ENCODE measurements around the gene OR8H3.

Gene OR8H3

GRCh38 chr11:56152333-56152732, 30.2 kb downstream of the OR8H3 start:
- TF ChIP-seq MAX (IDR thresholded peaks at IDR 0.05; ENCODE audit: low read depth, low read length) (no peak), MYC (IDR thresholded peaks at IDR 0.05; ENCODE audit: low read depth, low read length) (no peak)
- no peak overlapping the region for H3K4me3 ChIP-seq (ENCODE audit: low read depth, low read length)
- DNase-seq (ENCODE audit: low read depth): no peak

GRCh38 chr11:56160217-56160616, 38.0 kb downstream of the OR8H3 start, which contains the start of gene OR8K5:
Gene OR8K5, minus strand, starts transcription at chr11:56160317. Its CDS starts 0 bp downstream, at chr11:56160317.
- TF ChIP-seq MAX (IDR thresholded peaks at IDR 0.05; ENCODE audit: low read depth, low read length) (no peak), MYC (IDR thresholded peaks at IDR 0.05; ENCODE audit: low read depth, low read length) (no peak), CTCF (IDR thresholded peaks at IDR 0.05; ENCODE audit: low read depth, low read length) (no peak), POLR2A (IDR thresholded peaks at IDR 0.05; ENCODE audit: extremely low read depth, insufficient read length) (no peak)
- DNase-seq (ENCODE audit: low read depth): no peak
- no peak within 1 kb of the TSS for H3K4me3 ChIP-seq (ENCODE audit: low read depth, low read length)

GRCh38 chr11:56163804-56164203, 41.6 kb downstream of the OR8H3 start:
- H3K4me3 ChIP-seq (ENCODE audit: low read depth, low read length): no peak overlapping the region
- DNase-seq (ENCODE audit: low read depth): no peak
- no peak for TF ChIP-seq CTCF (IDR thresholded peaks at IDR 0.05; ENCODE audit: low read depth, low read length)
- TF ChIP-seq POLR2A (IDR thresholded peaks at IDR 0.05; ENCODE audit: extremely low read depth, insufficient read length): no peak
- TF ChIP-seq MAX (IDR thresholded peaks at IDR 0.05; ENCODE audit: low read depth, low read length): no peak
- TF ChIP-seq MYC (IDR thresholded peaks at IDR 0.05; ENCODE audit: low read depth, low read length): no peak

- TF ChIP-seq MYC (IDR thresholded peaks at IDR 0.05; ENCODE audit: low read depth, low read length) (no peak), MAX (IDR thresholded peaks at IDR 0.05; ENCODE audit: low read depth, low read length) (no peak), POLR2A (IDR thresholded peaks at IDR 0.05; ENCODE audit: extremely low read depth, insufficient read length) (no peak), CTCF (IDR thresholded peaks at IDR 0.05; ENCODE audit: low read depth, low read length) (no peak)
- no peak overlapping the region for H3K4me3 ChIP-seq (ENCODE audit: low read depth, low read length)
- DNase-seq (ENCODE audit: low read depth): no peak
Measured at GRCh38 chr11:56172256-56172830, 50.2 kb downstream of the OR8H3 start.
